ENCODE data around the gene POC1A.
"Not testable (repeated sequence)": the region's sequence is repeated elsewhere in the genome, so short reads cannot be mapped to it uniquely, and the experiment has no call there.

POC1A gene

GRCh38 chr3:52041118-52041731 is 113.0 kb downstream of the POC1A start:
- no peak for DNase-seq

GRCh38 chr3:52040600-52040999 is 113.6 kb downstream of the POC1A start:
- DNase-seq = no peak

DNA sequence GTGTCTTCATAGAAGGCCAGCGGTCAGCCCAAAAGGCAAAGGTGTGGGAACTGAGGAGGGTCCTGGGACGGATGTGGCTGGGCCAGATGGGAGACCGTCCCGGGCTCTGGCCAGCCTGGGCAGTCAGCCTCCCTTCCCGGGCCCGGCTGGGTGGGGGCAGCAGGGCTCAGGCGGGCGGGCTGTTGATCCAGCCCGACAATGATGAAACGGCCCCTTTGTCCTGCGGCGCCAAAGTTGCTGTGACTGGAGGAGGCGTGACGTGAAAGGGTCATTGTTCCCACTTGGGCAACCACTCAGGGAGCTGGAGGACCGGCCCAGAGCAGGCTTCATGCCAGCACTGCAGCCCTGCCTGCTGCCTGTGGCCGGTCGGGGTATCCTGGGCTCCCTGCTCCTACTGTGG is 114.4 kb downstream of the POC1A start:
- DNase-seq = no peak

- no peak for DNase-seq
Measured at GRCh38 chr3:52039426-52039825, 114.8 kb downstream of the POC1A start.

DNA sequence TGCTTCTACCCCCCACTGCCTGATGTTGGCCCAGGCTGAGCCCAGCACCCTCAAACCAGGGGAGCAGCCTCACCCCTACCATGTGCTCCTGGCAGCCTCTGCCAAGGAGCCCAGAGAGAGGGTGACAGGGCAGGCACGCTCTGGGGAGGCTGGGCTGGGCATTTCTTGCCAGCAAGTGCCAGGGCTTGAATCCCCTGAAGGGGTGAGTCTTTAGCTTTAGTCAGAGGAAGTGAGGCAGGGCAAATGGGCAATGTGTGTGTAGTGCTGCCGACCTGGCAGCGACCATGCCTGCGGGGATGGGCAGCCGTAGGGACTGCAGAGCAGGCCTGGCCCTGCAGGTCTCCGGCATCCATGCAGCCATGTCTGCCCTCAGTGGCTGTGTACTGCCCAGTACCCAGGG is 116.0 kb downstream of the POC1A start:
- DNase-seq = no peak

DNA sequence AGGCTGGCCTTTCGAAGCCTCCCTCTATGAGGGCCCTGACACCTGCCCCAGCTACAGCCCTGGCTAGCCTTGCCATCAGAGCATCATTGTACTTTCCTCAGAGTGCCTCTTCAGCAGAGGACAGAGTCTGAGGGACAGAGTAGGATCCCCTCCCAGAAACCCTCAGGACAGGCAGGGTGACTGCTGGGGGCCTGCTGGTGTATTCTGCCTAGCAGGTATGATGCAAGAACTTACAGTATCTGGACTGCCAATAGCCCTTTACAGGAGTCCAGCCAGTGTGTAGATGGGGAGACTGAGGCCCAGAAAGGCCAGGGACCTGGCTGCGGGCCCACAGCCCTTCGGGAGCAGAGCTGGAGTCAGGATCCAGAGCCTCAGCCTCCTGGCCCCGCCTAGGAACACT is 116.9 kb downstream of the POC1A start:
- no peak for DNase-seq

DNA sequence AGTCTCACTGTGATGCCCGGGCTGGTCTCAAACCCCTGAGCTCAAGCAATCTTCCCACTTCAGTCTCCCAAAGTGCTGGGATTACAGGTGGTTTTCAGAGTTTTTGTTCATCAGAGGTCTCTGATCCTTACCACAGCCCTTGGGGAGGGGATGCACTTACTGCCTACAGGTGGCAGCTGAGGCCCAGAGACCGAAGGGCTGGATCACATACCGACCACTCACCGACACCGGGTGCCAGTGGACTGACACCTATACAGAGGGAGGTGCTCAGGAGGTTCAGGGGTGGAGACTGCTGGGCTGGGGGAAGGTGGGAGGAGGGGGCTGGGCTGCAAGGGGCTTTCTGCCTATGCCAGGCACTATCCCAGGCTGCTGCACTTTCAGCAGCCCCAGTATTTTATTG is 117.4 kb downstream of the POC1A start:
- DNase-seq = peak in 1 of 5 donors; percentile 16

DNA sequence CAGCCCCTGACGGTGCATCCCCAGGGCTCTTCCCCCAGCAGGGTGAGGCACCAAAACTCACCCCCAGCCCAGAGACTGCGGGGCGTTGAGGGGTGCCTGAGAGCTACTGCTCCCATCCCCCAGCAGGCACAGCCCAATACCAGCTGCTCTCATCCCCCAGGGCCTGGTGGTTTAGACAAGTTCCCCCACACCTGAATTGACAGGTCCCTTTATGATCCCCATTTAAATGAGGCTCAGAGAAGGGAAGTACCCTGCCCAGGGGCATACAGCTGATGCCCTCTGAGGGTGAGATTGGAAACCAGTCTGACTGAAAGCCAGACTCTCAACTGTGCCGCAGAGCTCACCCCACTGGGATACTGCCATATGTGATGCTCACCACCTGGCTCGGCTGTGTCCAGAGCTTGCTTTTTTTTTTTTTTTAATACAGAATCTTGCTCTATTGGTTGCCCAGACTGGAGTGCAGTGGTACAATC is 118.0 kb downstream of the POC1A start:
- DNase-seq = no peak

DNA sequence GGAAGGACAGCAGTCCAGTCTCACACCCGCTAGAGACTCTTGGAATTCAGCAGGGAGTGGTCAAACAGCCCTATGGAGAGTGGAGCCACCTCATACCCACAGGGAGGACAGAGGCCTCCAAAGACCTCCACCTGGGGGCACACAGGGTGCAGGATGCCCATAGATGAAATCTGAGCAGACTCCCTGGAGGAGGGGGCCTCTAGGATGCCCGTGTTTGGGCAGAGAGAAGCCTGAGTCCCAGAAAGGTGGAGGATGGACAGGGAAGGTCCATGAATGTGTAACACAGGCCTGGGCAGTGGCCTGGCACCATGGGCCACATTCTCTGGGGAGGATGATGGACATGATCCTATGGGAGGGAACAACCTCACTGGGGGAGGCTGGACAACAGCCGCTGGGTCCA is 119.6 kb downstream of the POC1A start:
- no peak for DNase-seq

GRCh38 chr3:52034212-52034611 is 120.0 kb downstream of the POC1A start:
- no peak for DNase-seq

GRCh38 chr3:52033748-52034147 is 120.5 kb downstream of the POC1A start:
- DNase-seq = not testable (repeated sequence)

GRCh38 chr3:52032702-52033408 is 121.4 kb downstream of the POC1A start:
- DNase-seq = no peak

GRCh38 chr3:52031896-52032295 is 122.3 kb downstream of the POC1A start:
- no peak for DNase-seq

- no peak for DNase-seq
Measured at GRCh38 chr3:52030714-52031310, 123.4 kb downstream of the POC1A start.

GRCh38 chr3:52029535-52029934 is 124.7 kb downstream of the POC1A start:
- no peak for DNase-seq

DNA sequence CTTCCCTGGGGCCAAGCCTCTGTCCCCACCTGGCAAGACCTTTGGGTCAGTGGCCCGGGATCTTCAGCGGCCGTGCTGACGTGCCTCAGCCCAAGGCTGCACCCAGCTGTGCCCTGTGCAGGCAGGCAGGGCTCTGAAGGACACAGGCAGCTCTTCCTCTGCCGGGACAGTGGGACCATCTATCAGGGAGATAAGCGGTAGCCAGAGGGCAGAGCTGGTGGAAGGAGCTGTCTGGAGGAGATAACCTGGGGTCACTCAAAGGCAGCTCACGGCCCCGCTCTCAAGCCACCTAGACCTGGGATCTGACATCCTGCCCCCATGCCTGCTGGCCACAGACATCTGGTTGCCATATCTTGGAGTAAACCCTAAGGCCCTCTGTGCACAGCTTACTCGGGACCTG is 125.2 kb downstream of the POC1A start:
- DNase-seq = no peak

- no peak for DNase-seq
Measured at GRCh38 chr3:52028572-52028971, 125.7 kb downstream of the POC1A start.

GRCh38 chr3:52026041-52026440 is 128.2 kb downstream of the POC1A start:
- DNase-seq = no peak

GRCh38 chr3:52025453-52025852 is 128.8 kb downstream of the POC1A start:
- no peak for DNase-seq

All from T-helper 1 cell (primary cell).